NCI-H1436 (cell line): Measurements from ENCODE around the gene RAD50.

Source experiments
- DNase-seq: peaks from one replicate; lab custom pipeline; 2025; lab: John Stamatoyannopoulos, UW

Gene RAD50

GRCh38 chr5:132661231-132662003 is 104.6 kb downstream of the RAD50 start:
- DNase-seq, result no peak

- no peak for DNase-seq
These were observed 105.2 kb downstream of the RAD50 start for GRCh38 chr5:132662004-132662401.

- peak; percentile 25 for DNase-seq
These were observed 106.4 kb downstream of the RAD50 start for GRCh38 chr5:132662925-132663770.

- no peak for DNase-seq
These were observed 107.3 kb downstream of the RAD50 start for GRCh38 chr5:132663771-132664695.

- no peak for DNase-seq
These were observed 108.0 kb downstream of the RAD50 start for GRCh38 chr5:132664696-132665209.

GRCh38 chr5:132665574-132666080 is 108.8 kb downstream of the RAD50 start:
- DNase-seq, result no peak

GRCh38 chr5:132666310-132667123 is 109.7 kb downstream of the RAD50 start:
- DNase-seq, result no peak

GRCh38 chr5:132667309-132667708 is 110.5 kb downstream of the RAD50 start:
- no peak for DNase-seq

GRCh38 chr5:132667761-132668705 is 111.3 kb downstream of the RAD50 start:
- DNase-seq, result no peak

- DNase-seq, result no peak
These were observed 112.1 kb downstream of the RAD50 start for GRCh38 chr5:132668706-132669454.

GRCh38 chr5:132669455-132669820 is 112.7 kb downstream of the RAD50 start:
- DNase-seq, result no peak

- no peak for DNase-seq
These were observed 113.4 kb downstream of the RAD50 start for GRCh38 chr5:132669966-132670882.

- no peak for DNase-seq
These were observed 114.2 kb downstream of the RAD50 start for GRCh38 chr5:132671000-132671399.

- no peak for DNase-seq
These were observed 116.7 kb downstream of the RAD50 start for GRCh38 chr5:132673488-132673887.

GRCh38 chr5:132673939-132674630 is 117.3 kb downstream of the RAD50 start, which contains the start of gene IL4:
TSS of gene IL4 (plus strand) at chr5:132673989. CDS start at chr5:132674051, 62 bp downstream.
- DNase-seq, result no peak

- DNase-seq, result no peak
These were observed 118.1 kb downstream of the RAD50 start for GRCh38 chr5:132674671-132675506.
